GM12873 (cell line): ENCODE results near the gene SMC4.

Experiments
- TF ChIP-seq, protein P1 (sequence below): IDR thresholded peaks from 2 replicates; pipeline ENCODE4 v1.5.1; 2012; ENCODE audit warnings: low read depth, mild to moderate bottlenecking, moderate library complexity, low read length, control low read depth; ENCODE audit not compliant: insufficient read depth; ENCODE audit errors: missing control alignments

SMC4 gene

DNA sequence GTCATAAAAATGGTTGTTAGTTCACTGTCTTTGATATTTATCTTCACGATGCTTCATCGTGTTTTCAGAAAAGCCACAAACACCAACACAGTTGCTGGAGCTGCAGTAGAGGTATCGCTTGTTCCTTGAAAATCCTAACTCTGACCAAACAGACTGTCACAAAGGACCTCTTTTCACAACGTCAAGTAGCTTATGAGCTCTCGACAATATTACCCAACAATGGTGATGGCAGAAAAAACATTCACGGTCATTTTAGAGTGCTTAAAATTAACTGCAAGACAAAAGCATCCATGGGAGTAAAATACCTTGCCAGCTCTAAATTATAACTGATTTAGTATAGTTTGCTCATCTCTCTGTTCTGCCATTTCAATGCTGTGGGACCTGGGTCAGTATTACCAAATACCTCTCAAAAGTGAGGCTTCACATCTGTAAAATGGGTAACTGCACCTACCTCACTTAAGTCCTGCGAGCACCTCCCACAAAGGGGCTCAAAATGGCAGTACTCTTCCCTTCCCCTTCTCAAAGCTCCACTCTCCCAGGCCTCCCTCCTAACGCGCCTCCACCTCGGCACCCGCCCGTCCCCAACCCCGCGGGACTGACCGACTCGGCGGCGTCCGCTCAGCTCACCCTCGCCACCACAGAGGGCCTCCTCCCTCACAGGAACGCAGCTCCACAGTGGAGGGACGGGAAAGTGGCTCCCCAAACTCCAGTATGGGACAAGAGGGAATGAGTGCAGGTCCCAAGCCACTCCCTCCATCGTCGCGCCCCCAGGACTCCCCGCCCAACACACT is 49.6 kb downstream of the SMC4 start:
- TF ChIP-seq, protein P1, sequence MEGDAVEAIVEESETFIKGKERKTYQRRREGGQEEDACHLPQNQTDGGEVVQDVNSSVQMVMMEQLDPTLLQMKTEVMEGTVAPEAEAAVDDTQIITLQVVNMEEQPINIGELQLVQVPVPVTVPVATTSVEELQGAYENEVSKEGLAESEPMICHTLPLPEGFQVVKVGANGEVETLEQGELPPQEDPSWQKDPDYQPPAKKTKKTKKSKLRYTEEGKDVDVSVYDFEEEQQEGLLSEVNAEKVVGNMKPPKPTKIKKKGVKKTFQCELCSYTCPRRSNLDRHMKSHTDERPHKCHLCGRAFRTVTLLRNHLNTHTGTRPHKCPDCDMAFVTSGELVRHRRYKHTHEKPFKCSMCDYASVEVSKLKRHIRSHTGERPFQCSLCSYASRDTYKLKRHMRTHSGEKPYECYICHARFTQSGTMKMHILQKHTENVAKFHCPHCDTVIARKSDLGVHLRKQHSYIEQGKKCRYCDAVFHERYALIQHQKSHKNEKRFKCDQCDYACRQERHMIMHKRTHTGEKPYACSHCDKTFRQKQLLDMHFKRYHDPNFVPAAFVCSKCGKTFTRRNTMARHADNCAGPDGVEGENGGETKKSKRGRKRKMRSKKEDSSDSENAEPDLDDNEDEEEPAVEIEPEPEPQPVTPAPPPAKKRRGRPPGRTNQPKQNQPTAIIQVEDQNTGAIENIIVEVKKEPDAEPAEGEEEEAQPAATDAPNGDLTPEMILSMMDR: no peak

DNA sequence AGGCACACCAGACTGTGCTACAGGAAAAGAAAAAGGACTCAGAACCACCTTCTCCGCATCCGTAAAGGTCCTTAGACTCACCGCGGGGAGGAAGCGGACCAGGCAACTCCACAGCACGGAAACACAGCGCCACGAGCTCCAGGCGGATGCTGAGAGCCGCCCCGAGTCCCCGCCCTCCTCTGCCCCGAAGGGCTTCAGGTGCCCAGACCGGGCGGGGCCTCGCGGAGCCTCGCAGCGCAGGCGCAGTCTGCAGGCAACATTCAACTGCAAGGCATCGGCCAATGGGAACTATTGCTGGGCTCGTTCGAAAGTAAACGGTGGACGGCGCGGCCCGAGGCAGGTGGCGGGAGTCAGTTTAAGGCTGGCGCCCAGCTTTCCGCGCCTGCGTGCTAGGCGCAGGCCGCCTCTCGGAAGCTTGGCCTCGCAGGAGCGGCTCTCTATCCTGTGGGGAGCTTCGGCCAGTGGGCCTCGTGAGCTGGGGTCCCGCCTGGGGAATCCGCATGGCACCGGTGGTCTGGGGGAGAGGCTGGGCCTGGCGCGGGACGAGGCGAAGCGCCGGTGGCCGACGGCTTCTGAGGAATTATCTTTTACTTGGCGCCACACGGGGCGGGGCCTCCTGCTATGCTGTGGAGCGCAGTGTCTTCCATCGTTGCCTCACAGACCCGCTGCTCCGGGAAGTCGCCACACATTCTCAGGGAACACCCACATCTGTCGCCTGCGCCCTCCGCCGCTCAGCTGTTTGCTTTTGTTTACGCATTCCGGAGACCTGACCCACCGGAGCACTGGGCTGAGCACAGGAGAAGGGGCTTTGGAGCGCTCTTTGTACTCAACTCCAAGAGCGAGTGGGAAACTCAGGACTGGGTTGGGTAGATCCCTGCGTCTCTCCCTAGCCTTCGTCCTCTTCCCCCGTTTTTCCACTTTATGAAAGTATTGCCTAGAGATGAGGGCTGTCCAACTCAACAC is 50.5 kb downstream of the SMC4 start, which contains the start of gene TRIM59:
Gene TRIM59 (minus strand): TSS at position 151 of the 963 bp plus-strand sequence. CDS start 10,603 bp downstream, outside the sequence.
- TF ChIP-seq, protein P1: peak; percentile 15

DNA sequence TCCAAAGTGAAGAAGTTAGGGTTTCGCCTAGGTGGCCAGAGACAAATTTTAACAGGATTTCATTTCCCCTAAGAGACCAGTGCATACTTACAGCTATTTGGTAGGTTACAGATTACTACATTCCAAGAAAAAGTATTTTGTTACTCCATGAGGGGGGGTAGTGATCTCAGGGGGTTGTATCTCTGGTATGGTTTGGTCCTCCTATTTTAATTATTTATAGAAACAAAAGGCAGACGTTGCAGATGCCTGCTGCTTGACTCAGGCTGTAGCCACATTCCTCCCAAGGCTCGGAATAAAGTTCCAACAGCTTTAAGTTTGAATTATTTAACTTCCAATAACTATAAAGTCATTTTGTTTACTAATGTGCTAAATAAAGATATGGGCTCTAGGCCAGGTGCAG is 51.4 kb downstream of the SMC4 start:
- TF ChIP-seq, protein P1: no peak

DNA sequence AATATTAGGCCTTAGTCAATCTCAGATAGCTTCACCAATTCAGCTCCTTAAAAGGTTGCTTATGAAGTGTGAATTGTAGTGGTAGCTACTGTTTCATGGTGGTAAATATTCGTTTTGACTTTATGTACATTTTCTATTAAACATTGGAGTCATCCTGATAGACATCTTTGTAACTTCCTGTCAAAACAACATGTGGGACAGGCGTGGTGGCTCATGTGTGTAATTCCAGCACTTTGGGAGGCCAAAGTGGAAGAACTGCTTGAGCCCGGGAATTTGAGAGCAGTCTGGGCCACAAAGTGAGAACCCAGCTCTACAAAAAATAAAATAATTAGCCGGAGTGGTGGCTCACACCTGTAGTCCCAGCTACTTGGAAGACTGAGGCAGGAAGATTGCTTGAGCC is 52.2 kb downstream of the SMC4 start:
- TF ChIP-seq, protein P1: no peak

DNA sequence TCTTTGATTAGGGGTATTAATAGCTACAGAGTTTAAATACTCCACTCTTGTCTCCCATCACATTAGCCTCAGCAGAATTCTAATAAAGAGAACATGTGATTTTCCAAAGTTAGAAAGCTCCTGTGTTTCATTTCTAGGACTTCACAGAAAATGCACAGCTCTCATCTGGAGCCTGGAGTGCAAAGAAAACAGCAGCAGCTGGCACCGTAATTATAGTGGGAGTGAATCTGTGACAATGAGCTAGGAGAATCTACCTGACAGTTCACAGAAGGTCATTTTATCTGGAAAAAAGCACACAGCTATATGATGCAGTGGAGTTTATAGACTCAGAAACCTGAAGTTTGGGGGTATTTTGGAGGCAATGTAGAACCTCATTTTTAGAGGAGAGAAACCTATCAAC is 55.5 kb downstream of the SMC4 start:
- TF ChIP-seq, protein P1: no peak

DNA sequence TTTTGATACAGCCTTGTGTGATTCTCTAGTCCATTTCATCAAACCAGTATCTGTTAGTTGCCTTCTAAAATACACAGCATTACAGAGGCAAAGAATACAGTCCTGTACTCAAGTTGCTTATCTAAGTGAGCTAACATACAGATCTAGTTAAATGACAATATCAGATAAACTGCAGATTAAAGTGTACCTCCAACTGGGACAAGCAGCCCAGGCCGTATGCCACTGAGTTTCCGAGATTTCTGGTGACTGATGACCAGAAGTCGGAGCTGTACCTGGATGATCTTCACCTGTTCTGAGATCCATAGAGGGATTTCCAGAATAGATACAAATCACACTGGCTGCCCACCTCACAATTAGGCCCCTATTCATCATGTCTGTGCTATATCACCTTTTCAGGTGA is 56.4 kb downstream of the SMC4 start:
- TF ChIP-seq, protein P1: no peak

DNA sequence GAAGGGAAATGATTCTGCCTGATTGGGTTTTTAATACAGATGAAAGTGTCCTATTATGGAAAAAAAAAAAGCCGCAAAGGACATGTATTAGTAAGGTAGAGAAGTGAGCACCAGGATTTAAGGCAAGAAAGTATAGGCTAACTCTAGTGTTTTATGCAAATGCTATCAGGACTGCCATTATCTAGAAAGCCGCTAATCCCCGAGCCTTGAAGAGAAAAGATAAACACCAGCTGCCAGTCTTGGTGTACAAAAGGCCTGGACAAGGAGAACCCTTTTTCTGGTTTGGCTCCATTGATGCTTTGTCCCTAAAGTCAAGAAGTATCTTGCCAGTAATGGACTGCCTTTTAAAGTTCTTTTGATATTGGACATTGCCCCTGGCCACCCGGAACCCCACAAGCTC is 58.7 kb downstream of the SMC4 start:
- TF ChIP-seq, protein P1: no peak
